Activated T-helper 1 cell treated with anti-CD3 and anti-CD28 coated beads, Interleukin-12 subunit alpha, Interleukin-12 subunit beta, Interleukin-2, Interleukin-4 antibody, amounts not matched to agents 30 ng/mL and 10 ng/mL and 1 ng/mL, durations not matched to agents 14 hours and 24 hours and 36 hours (primary cell): Measurements from ENCODE around the gene NRCAM. TPM values are rescaled to one million over a fixed set of nuclear protein-coding genes. Genes with fewer than 3 reads are reported as not detected.
"Not testable (repeated sequence)": the region's sequence is repeated elsewhere in the genome, so short reads cannot be mapped to it uniquely, and the experiment has no call there.

Experiments used
- DNase-seq: peaks from one replicate; pipeline ENCODE4 v3.0.0; 2021; ENCODE audit warnings: low spot score
- H3K27ac Mint-ChIP-seq: one replicate; pipeline ENCODE4 v1.8.0; 2021; ENCODE audit warnings: mild to moderate bottlenecking, mixed read lengths
- H3K27me3 Mint-ChIP-seq: one replicate; pipeline ENCODE4 v1.8.0; 2022; ENCODE audit warnings: mild to moderate bottlenecking, moderate library complexity, mixed read lengths; ENCODE audit not compliant: insufficient read depth
- H3K36me3 Mint-ChIP-seq: one replicate; pipeline ENCODE4 v1.8.0; 2021; ENCODE audit warnings: low read depth, mixed read lengths
- H3K4me1 Mint-ChIP-seq: one replicate; pipeline ENCODE4 v1.8.0; 2021; ENCODE audit warnings: low read depth, mixed read lengths
- H3K4me3 Mint-ChIP-seq: one replicate; pipeline ENCODE4 v1.8.0; 2021; ENCODE audit warnings: mild to moderate bottlenecking, moderate library complexity, mixed read lengths
- H3K9me3 Mint-ChIP-seq: one replicate; pipeline ENCODE4 v1.8.0; 2021; ENCODE audit warnings: mixed read lengths
- intact Hi-C: fragments of 100-400 bp; cut with micrococcal nuclease; formaldehyde crosslinking; loops from one replicate; pipeline ENCODE4 v1.15.1; 2024
- total RNA-seq: library from RNA; stranded (reverse); gene quantifications from 2 replicates; pipeline ENCODE4 v1.2.3, GENCODE V29; 2022

NRCAM gene
- total RNA-seq, 1 donor from 2014 or later = 0.21 TPM

GRCh38 chr7:108278776-108279175, 177.5 kb downstream of the NRCAM start:
- intact Hi-C loops = no loop called here
- Mint-ChIP-seq H3K9me3 (no peaks in the 10 kb centered on the region), H3K27ac (no peak overlapping the region), H3K4me3 (no peak overlapping the region), H3K36me3 (no peaks in the 10 kb centered on the region), H3K27me3 (peaks cover 2% of the 10 kb centered on the region), H3K4me1 (no peaks in the 10 kb centered on the region)
- DNase-seq = no peak

GRCh38 chr7:108278281-108278680, 178.0 kb downstream of the NRCAM start:
- Mint-ChIP-seq H3K27me3 (no peaks in the 10 kb centered on the region), H3K27ac (no peak overlapping the region)
- intact Hi-C loops = no loop called here

GRCh38 chr7:108274447-108274846, 181.8 kb downstream of the NRCAM start:
- intact Hi-C loops, H3K4me3 Mint-ChIP-seq, H3K9me3 Mint-ChIP-seq, H3K36me3 Mint-ChIP-seq, DNase-seq, H3K27ac Mint-ChIP-seq, H3K4me1 Mint-ChIP-seq, H3K27me3 Mint-ChIP-seq: not testable (repeated sequence)

More at GRCh38 chr7:108278281-108278680, 178.0 kb downstream of the NRCAM start:
- Mint-ChIP-seq H3K4me1 (no peaks in the 10 kb centered on the region), H3K9me3 (no peaks in the 10 kb centered on the region), H3K36me3 (no peaks in the 10 kb centered on the region), H3K4me3 (no peak overlapping the region)
- DNase-seq = no peak

- H3K27me3 Mint-ChIP-seq, intact Hi-C loops, H3K27ac Mint-ChIP-seq, H3K36me3 Mint-ChIP-seq, H3K4me3 Mint-ChIP-seq, H3K9me3 Mint-ChIP-seq, DNase-seq, H3K4me1 Mint-ChIP-seq: not testable (repeated sequence)
Measured at GRCh38 chr7:108272891-108273290, 183.3 kb downstream of the NRCAM start.

- intact Hi-C loops = no loop called here
- H3K27me3 Mint-ChIP-seq = peaks cover under 1% of the 10 kb centered on the region
- H3K36me3 Mint-ChIP-seq = no peaks in the 10 kb centered on the region
- no peak for DNase-seq
- no peak overlapping the region for H3K4me3 Mint-ChIP-seq
- H3K4me1 Mint-ChIP-seq = no peaks in the 10 kb centered on the region
- H3K9me3 Mint-ChIP-seq = no peaks in the 10 kb centered on the region
- H3K27ac Mint-ChIP-seq = no peak overlapping the region
Measured at GRCh38 chr7:108270385-108271015, 185.7 kb downstream of the NRCAM start.

GRCh38 chr7:108268200-108268820, 187.9 kb downstream of the NRCAM start:
- no peaks in the 10 kb centered on the region for H3K4me1 Mint-ChIP-seq

GRCh38 chr7:108267615-108268014, 188.6 kb downstream of the NRCAM start:
- Mint-ChIP-seq H3K27me3 (peaks cover 2% of the 10 kb centered on the region), H3K4me1 (no peaks in the 10 kb centered on the region), H3K27ac (no peak overlapping the region), H3K36me3 (no peaks in the 10 kb centered on the region), H3K9me3 (no peaks in the 10 kb centered on the region), H3K4me3 (no peak overlapping the region)
- intact Hi-C loops = no loop called here
- no peak for DNase-seq

More at GRCh38 chr7:108268200-108268820, 187.9 kb downstream of the NRCAM start:
- intact Hi-C loops = no loop called here
- Mint-ChIP-seq H3K4me3 (no peak overlapping the region), H3K27ac (no peak overlapping the region), H3K9me3 (no peaks in the 10 kb centered on the region), H3K27me3 (peaks cover 2% of the 10 kb centered on the region), H3K36me3 (no peaks in the 10 kb centered on the region)
- DNase-seq = no peak

- DNase-seq = no peak
- Mint-ChIP-seq H3K27ac (no peak overlapping the region), H3K27me3 (peaks cover 2% of the 10 kb centered on the region), H3K4me3 (no peak overlapping the region), H3K4me1 (no peaks in the 10 kb centered on the region), H3K9me3 (no peaks in the 10 kb centered on the region), H3K36me3 (no peaks in the 10 kb centered on the region)
- intact Hi-C loops = no loop called here
Measured at GRCh38 chr7:108266491-108266890, 189.7 kb downstream of the NRCAM start.

- H3K4me3 Mint-ChIP-seq = no peak overlapping the region
- no peaks in the 10 kb centered on the region for H3K4me1 Mint-ChIP-seq
- H3K36me3 Mint-ChIP-seq = no peaks in the 10 kb centered on the region
- peaks cover 2% of the 10 kb centered on the region for H3K27me3 Mint-ChIP-seq
- H3K27ac Mint-ChIP-seq = no peak overlapping the region
- intact Hi-C loops = no loop called here
- H3K9me3 Mint-ChIP-seq = no peaks in the 10 kb centered on the region
- no peak for DNase-seq
Measured at GRCh38 chr7:108266035-108266434, 190.2 kb downstream of the NRCAM start.

- no peak for DNase-seq
- Mint-ChIP-seq H3K4me3 (no peak overlapping the region), H3K27me3 (peaks cover 2% of the 10 kb centered on the region), H3K4me1 (no peaks in the 10 kb centered on the region), H3K36me3 (no peaks in the 10 kb centered on the region), H3K9me3 (no peaks in the 10 kb centered on the region), H3K27ac (no peak overlapping the region)
- intact Hi-C loops = no loop called here
Measured at GRCh38 chr7:108265007-108265406, 191.2 kb downstream of the NRCAM start.

- Mint-ChIP-seq H3K27ac (no peak overlapping the region), H3K4me3 (no peak overlapping the region), H3K9me3 (peaks cover 4% of the 10 kb centered on the region), H3K36me3 (no peaks in the 10 kb centered on the region), H3K4me1 (no peaks in the 10 kb centered on the region), H3K27me3 (peaks cover 2% of the 10 kb centered on the region)
- DNase-seq = no peak
- intact Hi-C loops = no loop called here
Measured at GRCh38 chr7:108263425-108263824, 192.8 kb downstream of the NRCAM start.

GRCh38 chr7:108261560-108262255, 194.5 kb downstream of the NRCAM start:
- Mint-ChIP-seq H3K4me1 (no peaks in the 10 kb centered on the region), H3K4me3 (no peak overlapping the region), H3K27me3 (peaks cover 2% of the 10 kb centered on the region)

GRCh38 chr7:108259447-108259846, 196.8 kb downstream of the NRCAM start:
- not testable (repeated sequence) for H3K27ac Mint-ChIP-seq, H3K4me1 Mint-ChIP-seq

More at GRCh38 chr7:108261560-108262255, 194.5 kb downstream of the NRCAM start:
- Mint-ChIP-seq H3K36me3 (no peaks in the 10 kb centered on the region), H3K27ac (no peak overlapping the region), H3K9me3 (peaks cover 4% of the 10 kb centered on the region)
- intact Hi-C loops = no loop called here
- DNase-seq = no peak

More at GRCh38 chr7:108259447-108259846, 196.8 kb downstream of the NRCAM start:
- H3K27me3 Mint-ChIP-seq, DNase-seq, H3K36me3 Mint-ChIP-seq, H3K9me3 Mint-ChIP-seq, intact Hi-C loops, H3K4me3 Mint-ChIP-seq: not testable (repeated sequence)
